HepG2 (cell line): Measurements from ENCODE around the gene ARHGEF12. TPM values are rescaled to one million over a fixed set of nuclear protein-coding genes. Genes with fewer than 3 reads are reported as not detected.

Experiments
- ATAC-seq: fragments of 200-7000 bp; cut with Tn5 transposase; 3 replicates; pipeline ENCODE4 v1.9.1; 2020; ENCODE audit warnings: mild to moderate bottlenecking, moderate library complexity
- BruUV-seq: library from RNA; stranded (reverse); fragments of 400-500 nt; replicated peaks from 2 replicates; lab custom pipeline; 2021; lab: Mats Ljungman, UMichigan
- CTCF ChIA-PET: fragments of 300-600 bp; formaldehyde crosslinking; extraction: SDS; loops from one replicate; lab custom pipeline; 2021; ENCODE audit warnings: low total read pairs, inconsistent platforms, low intra/inter-chr PET ratio; lab: Yijun Ruan, JAX
- POLR2A ChIA-PET: fragments of 350-600 bp; sonication (Branson Sonifier 250); formaldehyde crosslinking; loops from one replicate; lab custom pipeline; 2020; ENCODE audit warnings: antibody characterized with exemption, inconsistent platforms; lab: Yijun Ruan, JAX
- DNase-seq: peaks from one replicate; pipeline ENCODE4 v3.0.0-alpha.2; 2015; ENCODE audit warnings: low spot score
- FAIRE-seq: peaks from 3 replicates; lab custom pipeline; 2011; peaks lifted over from hg19 to GRCh38; lab: Jason Lieb, UNC
- H2AFZ ChIP-seq: one replicate; pipeline ENCODE4 v1.6.1; 2011; ENCODE audit warnings: low read length, inconsistent platforms
- H3K27ac ChIP-seq: fragments of 300-600 bp; 3 replicates; pipeline ENCODE4 v1.8.0; 2011; ENCODE audit warnings: mixed run types, mild to moderate bottlenecking, mixed read lengths, low read length, inconsistent platforms; ENCODE audit not compliant: insufficient read depth; ENCODE audit errors: extremely low read length
- H3K27me3 ChIP-seq, 2 experiments: fragments of 200-600 bp in 1 of 2; 2 replicates in 1 of 2; 3 replicates in 1 of 2; pipeline versions ENCODE4 v1.6.0 to v1.8.0; 2011; ENCODE audit warnings: low read length in 2 of 2, mild to moderate bottlenecking in 2 of 2, moderate library complexity in 2 of 2, inconsistent platforms in 1 of 2; ENCODE audit not compliant: insufficient read depth in 2 of 2, control insufficient read depth in 1 of 2
- H3K36me3 ChIP-seq, 2 experiments: fragments of 200-600 bp in 1 of 2; replicated peaks in 1 of 2; 2 replicates in 1 of 2; 3 replicates in 1 of 2; pipeline versions ENCODE4 v1.5.1 to v1.8.0; 2011; ENCODE audit warnings: low read length in 2 of 2, inconsistent platforms in 1 of 2; ENCODE audit not compliant: insufficient read depth in 2 of 2, control insufficient read depth in 1 of 2
- H3K4me1 ChIP-seq: 2 replicates; pipeline ENCODE4 v1.5.1; 2012; ENCODE audit warnings: low read length, inconsistent platforms; ENCODE audit not compliant: insufficient read depth
- H3K4me2 ChIP-seq: 2 replicates; pipeline ENCODE4 v1.6.0; 2011; ENCODE audit warnings: low read depth, low read length, inconsistent platforms
- H3K4me3 ChIP-seq, 3 experiments: fragments of 200-600 bp in 1 of 3; sonication (generic), shearing (Covaris generic) in 1 of 3; replicated peaks in 1 of 3; 2 replicates each; pipeline ENCODE4 v1.5.1; 2011 to 2016; ENCODE audit warnings: low read length in 3 of 3, inconsistent platforms in 2 of 3, low read depth in 2 of 3, mild to moderate bottlenecking in 2 of 3, control low read depth in 1 of 3, mixed read lengths in 1 of 3; ENCODE audit not compliant: insufficient read depth in 1 of 3
- H3K79me2 ChIP-seq: one replicate; pipeline ENCODE4 v1.6.1; 2011; ENCODE audit warnings: low read length, inconsistent platforms; ENCODE audit not compliant: insufficient read depth
- H3K9ac ChIP-seq: 2 replicates; pipeline ENCODE4 v1.6.0; 2011; ENCODE audit warnings: mild to moderate bottlenecking, low read depth, low read length, inconsistent platforms; ENCODE audit not compliant: insufficient read depth
- H3K9me3 ChIP-seq: 2 replicates; pipeline ENCODE4 v1.5.1; 2012; ENCODE audit warnings: mild to moderate bottlenecking, low read length
- H4K20me1 ChIP-seq: 2 replicates; pipeline ENCODE4 v1.6.0; 2011; ENCODE audit warnings: inconsistent platforms, mild to moderate bottlenecking, low read length, moderate library complexity; ENCODE audit not compliant: insufficient read depth
- AGO1 ChIP-seq: fragments of 200-400 bp; formaldehyde crosslinking; IDR thresholded peaks from 2 replicates; pipeline ENCODE4 v1.6.1; 2017; ENCODE audit warnings: mild to moderate bottlenecking, low read depth, low read length, moderate library complexity; ENCODE audit not compliant: poor library complexity, severe bottlenecking
- FOXK2 ChIP-seq: fragments of 450-650 bp; IDR thresholded peaks from 2 replicates; pipeline ENCODE4 v1.6.1; 2016
- MXD1 ChIP-seq: sonication (generic); formaldehyde crosslinking; IDR thresholded peaks from 2 replicates; pipeline ENCODE4 v1.4.0; 2020; ENCODE audit warnings: mild to moderate bottlenecking, missing genetic modification reagents
- NFIB ChIP-seq: sonication (generic); formaldehyde crosslinking; IDR thresholded peaks from 2 replicates; pipeline ENCODE4 v1.9.0; 2021; ENCODE audit warnings: missing genetic modification reagents, mild to moderate bottlenecking, borderline replicate concordance
- PLRG1 ChIP-seq: fragments of 450-650 bp; conservative IDR thresholded peaks from 2 replicates; pipeline ENCODE4 v1.6.1; 2016
- RAD51 ChIP-seq: fragments of 450-650 bp; IDR thresholded peaks from 2 replicates; pipeline ENCODE4 v1.6.1; 2016; ENCODE audit warnings: borderline replicate concordance
- SMARCE1 ChIP-seq: fragments of 450-650 bp; IDR thresholded peaks from 2 replicates; pipeline ENCODE4 v1.6.1; 2017; ENCODE audit warnings: borderline replicate concordance
- SNAI1 ChIP-seq: sonication (generic); formaldehyde crosslinking; IDR thresholded peaks from 2 replicates; pipeline ENCODE4 v1.5.0; 2020; ENCODE audit warnings: mild to moderate bottlenecking, missing genetic modification reagents, borderline replicate concordance
- SNAPC2 ChIP-seq: sonication (generic); formaldehyde crosslinking; IDR thresholded peaks from 2 replicates; pipeline ENCODE4 v1.8.1; 2022; ENCODE audit warnings: mild to moderate bottlenecking, missing genetic modification reagents
- TSC22D2 ChIP-seq: sonication (generic); formaldehyde crosslinking; IDR thresholded peaks from 2 replicates; pipeline ENCODE4 v1.5.1; 2020; ENCODE audit warnings: missing genetic modification reagents, mild to moderate bottlenecking, borderline replicate concordance
- ZBTB1 ChIP-seq: sonication (generic); formaldehyde crosslinking; IDR thresholded peaks from 2 replicates; pipeline ENCODE4 v1.4.0; 2020; ENCODE audit warnings: missing genetic modification reagents, borderline replicate concordance
- ZFP82 ChIP-seq: sonication (generic); formaldehyde crosslinking; IDR thresholded peaks from 2 replicates; pipeline ENCODE4 v1.5.1; 2020; ENCODE audit warnings: mild to moderate bottlenecking, missing genetic modification reagents, borderline replicate concordance
- ZNF326 ChIP-seq: sonication (generic); formaldehyde crosslinking; IDR thresholded peaks from 2 replicates; pipeline ENCODE4 v1.4.0; 2020; ENCODE audit warnings: missing genetic modification reagents, borderline replicate concordance
- ZNF446 ChIP-seq: sonication (generic); formaldehyde crosslinking; IDR thresholded peaks from 2 replicates; pipeline ENCODE4 v1.5.0; 2020; ENCODE audit warnings: mild to moderate bottlenecking, missing genetic modification reagents
- ZNF616 ChIP-seq: sonication (generic); formaldehyde crosslinking; IDR thresholded peaks from 2 replicates; pipeline ENCODE4 v1.5.0; 2020; ENCODE audit warnings: low read depth, mild to moderate bottlenecking, missing genetic modification reagents
- ZNF75D ChIP-seq: sonication (generic); formaldehyde crosslinking; IDR thresholded peaks from 2 replicates; pipeline ENCODE4 v1.8.1; 2023; ENCODE audit warnings: missing genetic modification reagents, mild to moderate bottlenecking, borderline replicate concordance
- ZNF766 ChIP-seq: sonication (generic); formaldehyde crosslinking; IDR thresholded peaks from 2 replicates; pipeline ENCODE4 v1.5.0; 2020; ENCODE audit warnings: missing genetic modification reagents, borderline replicate concordance
- ZNF839 ChIP-seq: sonication (generic); formaldehyde crosslinking; IDR thresholded peaks from 2 replicates; pipeline ENCODE4 v1.4.0; 2020; ENCODE audit warnings: missing genetic modification reagents, mild to moderate bottlenecking, borderline replicate concordance
- ZNF878 ChIP-seq: sonication (generic); formaldehyde crosslinking; IDR thresholded peaks from 2 replicates; pipeline ENCODE4 v1.8.1; 2023; ENCODE audit warnings: mild to moderate bottlenecking, missing genetic modification reagents, moderate library complexity
- ZSCAN30 ChIP-seq: sonication (generic); formaldehyde crosslinking; IDR thresholded peaks from 2 replicates; pipeline ENCODE4 v1.5.0; 2020; ENCODE audit warnings: mild to moderate bottlenecking, missing genetic modification reagents
- WGBS: methylation state at CpG from one replicate; pipeline ENCODE4 v1.1.6; 2017; ENCODE audit warnings: low lambda C conversion rate; 5-methylcytosine and 5-hydroxymethylcytosine counted together
- in situ Hi-C: cut with HindIII; loops from 2 replicates; pipeline ENCODE4 v1.10.0; 2017; ENCODE audit warnings: low pct_unique_long_range_greater_than_20kb; ENCODE audit not compliant: extremely low pct_ligation_motif_present
- intact Hi-C: fragments of 100-400 bp; cut with micrococcal nuclease; formaldehyde crosslinking; loops from one replicate; pipeline ENCODE4 v1.10.0; 2022; ENCODE audit not compliant: unreplicated experiment
- polyA plus RNA-seq, 8 experiments: library from polyadenylated mRNA; depleted of rRNA in 3 of 8; stranded (reverse) in 7 of 8; unstranded in 1 of 8; fragments of >200 nt; fragmentation: Illumina TruSeq in 4 of 8; extraction: Trizol in 4 of 8; gene quantifications; 2 replicates each; pipeline versions ENCODE4 v1.2.1 to v1.2.3, GENCODE V29; 2011 to 2016; ENCODE audit warnings: low read depth in 4 of 8, missing spikeins in 1 of 8, mixed read lengths in 1 of 8; ENCODE audit not compliant: insufficient read depth in 1 of 8
- total RNA-seq, 5 experiments: library from RNA; depleted of rRNA; stranded (reverse); fragments of >200 nt; fragmentation: Illumina TruSeq; extraction: Trizol; gene quantifications; 2 replicates each; pipeline ENCODE4 v1.2.3, GENCODE V29; 2016; ENCODE audit warnings: low read depth in 1 of 5

ARHGEF12 gene
- total and polyA plus RNA-seq, 2 of the 13 experiments (the other 11 are each of a cell fraction or from before 2014, with no cell fraction given), result 17.9 to 54.4 TPM

GRCh38 chr11:120471994-120472393 is 135.8 kb downstream of the ARHGEF12 start (continued):
- TF ChIP-seq AGO1, result no peak
- no peak for TF ChIP-seq ZNF446
- TF ChIP-seq ZNF839 (CRISPR knock-in tag), result no peak
- TF ChIP-seq SNAPC2 (CRISPR knock-in tag), result no peak
- TF ChIP-seq ZBTB1, result no peak
- no peak for TF ChIP-seq SMARCE1
- TF ChIP-seq PLRG1, result no peak
- TF ChIP-seq, all 625 proteins: peak for 0

GRCh38 chr11:120473503-120473902 is 137.3 kb downstream of the ARHGEF12 start:
- TF ChIP-seq RAD51, result no peak
- no peak for TF ChIP-seq ZNF75D
- FAIRE-seq, result no peak
- BruUV-seq, result no TSS peak
- WGBS, result 100% methylated on average over 3 of the region's 3 CpGs
- ATAC-seq, result no peak
- in situ Hi-C loops (no loop called here), intact Hi-C loops (loop anchor here (10.0 kb wide), 1 partner anchor 1579 kb away; no protein-coding TSS in a partner anchor)
- no peaks in the 10 kb centered on the region for H3K9me3 ChIP-seq
- no peak overlapping the region for H2AFZ ChIP-seq
- no peak overlapping the region for H3K4me2 ChIP-seq
- H3K27me3 ChIP-seq, result no peaks in the 10 kb centered on the region
- DNase-seq, result no peak
- no peaks in the 10 kb centered on the region for H3K4me1 ChIP-seq
- CTCF ChIA-PET, result no interaction called here
- H4K20me1 ChIP-seq, result no peaks in the 10 kb centered on the region
- H3K4me3 ChIP-seq, result no peak overlapping the region
- POLR2A ChIA-PET, result no interaction called here
- H3K27ac ChIP-seq, result no peak overlapping the region
- no peak overlapping the region for H3K9ac ChIP-seq
- H3K79me2 ChIP-seq, result no peaks in the 10 kb centered on the region
- H3K36me3 ChIP-seq, result peaks cover 8 to 49% of the 10 kb centered on the region in 2 experiments; a peak in 4 of 5 replicates

DNA sequence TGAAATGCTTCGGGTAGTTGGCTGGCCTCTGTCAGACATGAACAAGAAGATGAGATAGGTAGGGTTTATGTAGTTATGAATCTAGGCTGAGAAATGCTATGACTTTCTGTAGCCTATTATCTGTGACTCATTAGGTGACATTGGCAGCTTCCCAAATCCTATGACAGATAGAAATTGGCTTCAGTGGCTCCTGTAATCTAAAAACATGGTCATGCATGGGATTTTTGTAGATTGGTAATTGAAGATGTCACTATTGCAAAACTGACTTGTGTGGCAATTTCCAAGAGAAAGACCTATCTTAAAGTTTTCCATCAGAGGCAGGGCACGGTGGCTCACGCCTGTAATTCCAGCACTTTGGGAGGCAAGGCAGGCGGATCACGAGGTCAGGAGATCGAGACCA is 145.9 kb downstream of the ARHGEF12 start:
- BruUV-seq, result no TSS peak
- no peak for ATAC-seq
- DNase-seq, result peak; percentile 12
- Histone ChIP-seq H3K36me3 (peaks cover 13 to 65% of the 10 kb centered on the region in 2 experiments), H3K4me1 (no peaks in the 10 kb centered on the region), H3K4me2 (no peak overlapping the region), H3K9ac (no peak overlapping the region), H3K4me3 (no peak overlapping the region), H3K79me2 (no peaks in the 10 kb centered on the region), H2AFZ (no peak overlapping the region), H4K20me1 (no peaks in the 10 kb centered on the region), H3K9me3 (no peaks in the 10 kb centered on the region), H3K27ac (no peak overlapping the region), H3K27me3 (no peaks in the 10 kb centered on the region)
- 83% methylated on average over 6 of the region's 6 CpGs for WGBS
- ChIA-PET POLR2A (no interaction called here), CTCF (no interaction called here)
- intact Hi-C loops (no loop called here), in situ Hi-C loops (no loop called here)
- FAIRE-seq, result no peak
- TF ChIP-seq ZNF878 (CRISPR knock-in tag), result no peak
- no peak for TF ChIP-seq ZSCAN30 (CRISPR knock-in tag)
- TF ChIP-seq TSC22D2 (CRISPR knock-in tag), result no peak
- TF ChIP-seq ZFP82 (CRISPR knock-in tag), result no peak
- TF ChIP-seq ZNF766 (CRISPR knock-in tag), result no peak
- TF ChIP-seq MXD1 (CRISPR knock-in tag), result no peak
- TF ChIP-seq ZNF616 (CRISPR knock-in tag), result no peak
- TF ChIP-seq NFIB (CRISPR knock-in tag), result no peak
- no peak for TF ChIP-seq ZNF326
- TF ChIP-seq FOXK2, result no peak
- TF ChIP-seq SNAI1, result no peak
